ENCODE results near the gene RCSD1. TPM values are rescaled to one million over a fixed set of nuclear protein-coding genes. Genes with fewer than 3 reads are reported as not detected.

The RCSD1 gene
- total and polyA plus RNA-seq, 2 of the 13 experiments (the other 11 are each of a cell fraction or from before 2014, with no cell fraction given) = not detected

DNA sequence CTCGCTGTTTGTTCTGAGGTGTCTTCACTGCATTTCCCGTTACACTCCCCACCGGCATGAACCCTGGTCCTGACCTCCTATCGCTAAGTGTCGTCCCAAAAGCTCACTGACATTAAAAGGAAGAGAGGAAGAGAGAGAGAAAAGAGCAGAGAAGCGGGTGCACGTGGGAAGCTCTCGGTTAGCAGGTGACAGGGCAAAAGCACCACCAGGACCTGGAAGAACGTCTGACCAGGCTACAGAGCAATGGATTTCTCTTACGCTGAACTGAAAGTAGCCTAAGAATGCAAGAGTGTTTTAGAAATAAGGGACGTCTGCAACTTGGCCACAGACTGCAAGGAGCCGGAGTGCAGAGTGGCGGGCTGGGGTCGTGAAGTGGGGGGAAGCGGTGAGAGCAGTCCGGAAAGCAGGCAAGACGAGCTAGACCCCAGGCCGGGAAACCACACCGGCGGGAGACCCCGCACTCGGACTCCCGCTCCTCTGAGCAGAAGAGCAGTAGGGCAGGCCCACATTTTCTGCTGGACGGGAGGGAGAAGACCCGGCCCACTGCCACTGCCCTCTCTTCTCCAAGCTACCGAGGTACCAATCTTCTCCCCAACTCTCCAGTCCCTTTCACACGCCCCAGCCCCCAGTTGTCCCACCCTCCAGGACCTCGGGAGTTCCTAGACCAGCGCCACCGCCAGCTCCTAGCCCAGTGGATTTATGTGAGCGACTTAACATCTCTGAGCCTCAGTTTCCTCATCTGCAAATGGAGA is 83.5 kb downstream of the RCSD1 start (continued):
- TF ChIP-seq, protein P1, sequence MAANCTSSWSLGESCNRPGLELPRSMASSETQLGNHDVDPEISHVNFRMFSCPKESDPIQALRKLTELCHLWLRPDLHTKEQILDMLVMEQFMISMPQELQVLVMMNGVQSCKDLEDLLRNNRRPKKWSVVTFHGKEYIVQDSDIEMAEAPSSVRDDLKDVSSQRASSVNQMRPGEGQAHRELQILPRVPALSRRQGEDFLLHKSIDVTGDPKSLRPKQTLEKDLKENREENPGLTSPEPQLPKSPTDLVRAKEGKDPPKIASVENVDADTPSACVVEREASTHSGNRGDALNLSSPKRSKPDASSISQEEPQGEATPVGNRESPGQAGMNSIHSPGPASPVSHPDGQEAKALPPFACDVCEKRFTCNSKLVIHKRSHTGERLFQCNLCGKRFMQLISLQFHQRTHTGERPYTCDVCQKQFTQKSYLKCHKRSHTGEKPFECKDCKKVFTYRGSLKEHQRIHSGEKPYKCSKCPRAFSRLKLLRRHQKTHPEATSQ (CRISPR knock-in tag; IDR thresholded peaks at IDR 0.05; ENCODE audit: borderline replicate concordance) = no peak
- no peak for TF ChIP-seq ZNF510 (CRISPR knock-in tag; IDR thresholded peaks at IDR 0.05; ENCODE audit: low read depth)
- no peak for TF ChIP-seq AGO2 (optimal IDR thresholded peaks at IDR 0.05; ENCODE audit: low read depth, low read length)
- TF ChIP-seq GLI4 (CRISPR knock-in tag; IDR thresholded peaks at IDR 0.05; ENCODE audit: borderline replicate concordance) = no peak
- peak; percentile 80 for TF ChIP-seq ARNTL (CRISPR knock-in tag; IDR thresholded peaks at IDR 0.05)
- TF ChIP-seq CC2D1A (CRISPR knock-in tag; IDR thresholded peaks at IDR 0.05) = no peak
- no peak for TF ChIP-seq TARDBP (CRISPR knock-in tag; IDR thresholded peaks at IDR 0.05)
- TF ChIP-seq HMG20A (CRISPR knock-in tag; IDR thresholded peaks at IDR 0.05; ENCODE audit: borderline replicate concordance) = no peak
- TF ChIP-seq CHCHD3 (CRISPR knock-in tag; IDR thresholded peaks at IDR 0.05) = no peak
- TF ChIP-seq ZKSCAN5 (CRISPR knock-in tag; IDR thresholded peaks at IDR 0.05) = no peak
- TF ChIP-seq ZNF234 (CRISPR knock-in tag; conservative IDR thresholded peaks at IDR 0.05) = no peak
- no peak for TF ChIP-seq ZFP62 (CRISPR knock-in tag; IDR thresholded peaks at IDR 0.05)
- no peak for TF ChIP-seq JUND (CRISPR knock-in tag; IDR thresholded peaks at IDR 0.05)
- no peak for TF ChIP-seq ISL2 (CRISPR knock-in tag; IDR thresholded peaks at IDR 0.05)
- TF ChIP-seq ZNF431 (CRISPR knock-in tag; IDR thresholded peaks at IDR 0.05; ENCODE audit: borderline replicate concordance, low read depth) = no peak
- TF ChIP-seq IRX3 (CRISPR knock-in tag; IDR thresholded peaks at IDR 0.05; ENCODE audit: borderline replicate concordance, low read depth) = no peak
- TF ChIP-seq ZNF883 (CRISPR knock-in tag; IDR thresholded peaks at IDR 0.05; ENCODE audit: not compliant biosample characterization) = peak; percentile 35
- no peak for TF ChIP-seq DNMT3B (CRISPR knock-in tag; conservative IDR thresholded peaks at IDR 0.05)
- no peak for TF ChIP-seq ISX (CRISPR knock-in tag; conservative IDR thresholded peaks at IDR 0.05)
- no peak for TF ChIP-seq ZBTB44 (CRISPR knock-in tag; IDR thresholded peaks at IDR 0.05)
- TF ChIP-seq ZNF432 (CRISPR knock-in tag; IDR thresholded peaks at IDR 0.05; ENCODE audit: borderline replicate concordance) = 0 out of 2 replicates have a peak, but pooled peaks have one; percentile 32
- no peak for TF ChIP-seq FOXP4 (CRISPR knock-in tag; IDR thresholded peaks at IDR 0.05)
- no peak for TF ChIP-seq KDM3A (CRISPR knock-in tag; IDR thresholded peaks at IDR 0.05; ENCODE audit: low read depth)
- TF ChIP-seq, protein P2, sequence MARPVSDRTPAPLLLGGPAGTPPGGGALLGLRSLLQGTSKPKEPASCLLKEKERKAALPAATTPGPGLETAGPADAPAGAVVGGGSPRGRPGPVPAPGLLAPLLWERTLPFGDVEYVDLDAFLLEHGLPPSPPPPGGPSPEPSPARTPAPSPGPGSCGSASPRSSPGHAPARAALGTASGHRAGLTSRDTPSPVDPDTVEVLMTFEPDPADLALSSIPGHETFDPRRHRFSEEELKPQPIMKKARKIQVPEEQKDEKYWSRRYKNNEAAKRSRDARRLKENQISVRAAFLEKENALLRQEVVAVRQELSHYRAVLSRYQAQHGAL (CRISPR knock-in tag; IDR thresholded peaks at IDR 0.05; ENCODE audit: not compliant biosample characterization) = no peak
- TF ChIP-seq MAZ (IDR thresholded peaks at IDR 0.05; ENCODE audit: borderline replicate concordance, low read depth, low read length) = no peak
- peak; percentile 43; the same call in 1 of the 2 replicates for TF ChIP-seq MAZ (CRISPR knock-in tag; IDR thresholded peaks at IDR 0.05; ENCODE audit: low read depth)
